Myometrial cell (primary cell): ENCODE measurements around the gene HSD17B12. TPM values are rescaled to one million over a fixed set of nuclear protein-coding genes. Genes with fewer than 3 reads are reported as not detected.

ENCODE experiments used
- total RNA-seq: library from RNA; depleted of rRNA; stranded (reverse); fragments of >200 nt; gene quantifications from 2 replicates; pipeline ENCODE4 v1.2.3, GENCODE V29; 2015

Gene HSD17B12
- total RNA-seq: 88.8 and 109 TPM in 2 replicates

GRCh38 chr11:43680521-43681400 is at the start of gene HSD17B12:
Gene HSD17B12 (plus strand): TSS chr11:43680738. CDS start chr11:43680828, 90 bp downstream.

GRCh38 chr11:43880640-43881159 is 200.2 kb downstream of the HSD17B12 start, which contains the start of gene ALKBH3:
Gene ALKBH3 (plus strand): TSS chr11:43880831. CDS start chr11:43882653, 1,822 bp downstream.

Other genes starting within 250 kb of the HSD17B12 start
- 31.4 and 54.1 TPM in 2 replicates for gene ALKBH3, start 200.1 kb downstream of the HSD17B12 start, total RNA-seq